Pancreas (tissue), 10 donors: ENCODE results near the gene CATSPER3. TPM values are rescaled to one million over a fixed set of nuclear protein-coding genes. Genes with fewer than 3 reads are reported as not detected.

Source experiments
- ATAC-seq, 4 donors: fragments of 200-7000 bp; cut with Tn5 transposase; one replicate each; pipeline versions ENCODE4 v1.8.0 to v1.9.1; 2020; ENCODE audit warnings: mild to moderate bottlenecking in 4 of 4, moderate library complexity in 4 of 4
- DNase-seq, 6 donors: peaks; one replicate each; pipeline ENCODE4 v3.0.0-alpha.2; 2020
- FAIRE-seq: peaks from 2 replicates; lab custom pipeline; 2012; peaks lifted over from hg19 to GRCh38; lab: Jason Lieb, UNC
- H3K27ac ChIP-seq, 4 donors: fragments of 200-600 bp; sonication (generic); 1 replicate in 3 of 4; 2 replicates in 1 of 4; pipeline versions ENCODE4 v1.5.0 to v1.8.0; 2020
- H3K27me3 ChIP-seq, 4 donors: fragments of 200-600 bp; one replicate each; pipeline ENCODE4 v1.8.0; 2021
- H3K36me3 ChIP-seq, 3 donors: fragments of 200-600 bp; sonication (generic) in 1 of 3; one replicate each; pipeline versions ENCODE4 v1.5.0 to v1.8.0; 2020 to 2021
- H3K4me1 ChIP-seq, 3 donors: fragments of 200-600 bp; one replicate each; pipeline ENCODE4 v1.8.0; 2021
- H3K4me3 ChIP-seq, 4 donors: fragments of 200-600 bp; sonication (generic) in 2 of 4; one replicate each; pipeline versions ENCODE4 v1.5.0 to v1.8.0; 2020 to 2021
- H3K9me3 ChIP-seq, 4 donors: fragments of 200-600 bp; one replicate each; pipeline ENCODE4 v1.8.0; 2021
- CTCF ChIP-seq, 4 donors: fragments of 200-600 bp; sonication (generic) in 3 of 4; IDR thresholded peaks; one replicate each; pipeline versions ENCODE4 v1.5.0 to v1.8.0; 2021; ENCODE audit warnings: antibody characterized with exemption in 4 of 4
- WGBS, 2 donors: extraction: QIAGEN DNeasy Blood & Tissue Kit; methylation state at CpG; one replicate each; pipeline ENCODE4 v1.1.7; 2013; 5-methylcytosine and 5-hydroxymethylcytosine counted together
- intact Hi-C, 3 donors: fragments of 100-400 bp; cut with DNase I; formaldehyde crosslinking; loops; one replicate each; pipeline versions ENCODE4 v1.11.1 to v1.14.2; 2022
- polyA plus RNA-seq, 2 donors: library from polyadenylated mRNA; stranded (reverse); fragments of 200-250 nt; gene quantifications; one replicate each; pipeline ENCODE4 v1.2.3, GENCODE V29; 2013
- total RNA-seq, 6 donors: library from RNA; stranded (reverse); fragmentation: NEBNext Ultra II Directional in 4 of 6; extraction: Animal tissue kit (Norgen Biotek cat#: 25700) in 4 of 6; gene quantifications; one replicate each; pipeline versions ENCODE4 v1.2.1 to v1.2.4, GENCODE V29; 2021 to 2023
- donor health status: healthy with polysubstance abuse.
- donor health status: DM: no; HTN: no; CAD: no; lungs with moderate emphysema.
- donor health status: DM: no; HTN: no; CAD: no.
- donor health status: control.
- donor health status: control.
- donor health status: Bipolar disorder and iron deficiency.
- donor health status: DM: yes; HTN: yes; CAD: no.
- donor health status: DM: no; HTN: no; CAD: no.
- donor health status: DM: no; HTN: no; CAD: no.
- donor health status: DM: yes; HTN: yes; CAD: no.

The CATSPER3 gene
- total and polyA plus RNA-seq, 8 donors, result 0.29 to 2.2 (median 0.65) TPM

GRCh38 chr5:135009736-135010501 is 42.2 kb downstream of the CATSPER3 start:
- H3K4me3 ChIP-seq, result no peak overlapping the region
- H3K36me3 ChIP-seq, result no peaks in the 10 kb centered on the region
- no peaks in the 10 kb centered on the region for H3K27me3 ChIP-seq
- no peak for TF ChIP-seq CTCF (IDR thresholded peaks at IDR 0.05)
- intact Hi-C loops, result no loop called here
- DNase-seq, result peak in 1 of 6 donors; percentile 44
- H3K27ac ChIP-seq, result no peak overlapping the region
- no peak for FAIRE-seq
- H3K4me1 ChIP-seq, result peaks cover 6 to 7% (median 7%) of the 10 kb centered on the region in 3 donors
- H3K9me3 ChIP-seq, result no peaks in the 10 kb centered on the region
- 91 to 95% methylated on average over 11 of the region's 11 CpGs for WGBS, 2 donors
- ATAC-seq, result no peak

GRCh38 chr5:135010502-135011354 is 43.0 kb downstream of the CATSPER3 start:
- Histone ChIP-seq H3K4me3 (no peak overlapping the region), H3K27me3 (no peaks in the 10 kb centered on the region), H3K36me3 (no peaks in the 10 kb centered on the region), H3K4me1 (peaks cover 7 to 10% (median 7%) of the 10 kb centered on the region in 3 donors), H3K9me3 (no peaks in the 10 kb centered on the region), H3K27ac (no peak overlapping the region)
- FAIRE-seq (no peak), ATAC-seq (no peak), DNase-seq (peak in 1 of 6 donors; percentile 29)
- WGBS, 2 donors, result 86 to 91% methylated on average over 3 of the region's 3 CpGs
- intact Hi-C loops, result no loop called here
- TF ChIP-seq CTCF (IDR thresholded peaks at IDR 0.05), result no peak

- intact Hi-C loops, result no loop called here
- FAIRE-seq (no peak), DNase-seq (peak in 2 of 6 donors; percentile 8 to 12), ATAC-seq (no peak)
- Histone ChIP-seq H3K27ac (no peak overlapping the region), H3K4me3 (no peak overlapping the region), H3K36me3 (no peaks in the 10 kb centered on the region), H3K9me3 (no peaks in the 10 kb centered on the region), H3K4me1 (peaks cover 7 to 10% (median 7%) of the 10 kb centered on the region in 3 donors), H3K27me3 (no peaks in the 10 kb centered on the region)
- TF ChIP-seq CTCF (IDR thresholded peaks at IDR 0.05), result no peak
- 93 to 96% methylated on average over 4 of the region's 4 CpGs for WGBS, 2 donors
These were observed 43.8 kb downstream of the CATSPER3 start for GRCh38 chr5:135011355-135012032.

- DNase-seq, result peak in 1 of 6 donors; percentile 53
- no peak for ATAC-seq
- no peaks in the 10 kb centered on the region for H3K27me3 ChIP-seq
- H3K4me3 ChIP-seq, result no peak overlapping the region
- H3K9me3 ChIP-seq, result no peaks in the 10 kb centered on the region
- no peak overlapping the region for H3K27ac ChIP-seq
- intact Hi-C loops, result no loop called here
- peaks cover 7 to 10% (median 7%) of the 10 kb centered on the region in 3 donors for H3K4me1 ChIP-seq
- 92 to 97% methylated on average over 2 of the region's 2 CpGs for WGBS, 2 donors
- FAIRE-seq, result no peak
- no peaks in the 10 kb centered on the region for H3K36me3 ChIP-seq
- no peak for TF ChIP-seq CTCF (IDR thresholded peaks at IDR 0.05)
These were observed 44.4 kb downstream of the CATSPER3 start for GRCh38 chr5:135012033-135012588.
